Measurements from ENCODE around the gene TMEM156.
"Not testable (repeated sequence)": the region's sequence is repeated elsewhere in the genome, so short reads cannot be mapped to it uniquely, and the experiment has no call there.

The TMEM156 gene

GRCh38 chr4:39043058-39043860 is 11.1 kb upstream of the TMEM156 start:
- no peak for ATAC-seq

GRCh38 chr4:39042366-39042765 is 10.2 kb upstream of the TMEM156 start:
- ATAC-seq = no peak

- ATAC-seq = no peak
These were observed 6.9 kb upstream of the TMEM156 start for GRCh38 chr4:39039108-39039507.

GRCh38 chr4:39037941-39038340 is 5.7 kb upstream of the TMEM156 start:
- ATAC-seq = no peak

- no peak for ATAC-seq
These were observed 5.2 kb upstream of the TMEM156 start for GRCh38 chr4:39037491-39037825.

GRCh38 chr4:39036172-39036571 is 4.0 kb upstream of the TMEM156 start:
- ATAC-seq = no peak

- not testable (repeated sequence) for ATAC-seq
These were observed 604 bp downstream of the TMEM156 start for GRCh38 chr4:39031590-39032020.

GRCh38 chr4:39030725-39031124 is 1.5 kb downstream of the TMEM156 start:
- no peak for ATAC-seq

GRCh38 chr4:39029752-39030694 is 2.2 kb downstream of the TMEM156 start:
- ATAC-seq = peak in 1 of 2 donors; percentile 21

GRCh38 chr4:39026096-39026495 is 6.1 kb downstream of the TMEM156 start:
- ATAC-seq = no peak

- ATAC-seq = no peak
These were observed 6.6 kb downstream of the TMEM156 start for GRCh38 chr4:39025552-39026085.

GRCh38 chr4:39024311-39024865 is 7.8 kb downstream of the TMEM156 start:
- ATAC-seq = no peak

- no peak for ATAC-seq
These were observed 9.2 kb downstream of the TMEM156 start for GRCh38 chr4:39023059-39023458.

GRCh38 chr4:39022241-39022640 is 10.0 kb downstream of the TMEM156 start:
- ATAC-seq = no peak

- ATAC-seq = no peak
These were observed 10.6 kb downstream of the TMEM156 start for GRCh38 chr4:39021631-39022030.

GRCh38 chr4:39020130-39020529 is 12.1 kb downstream of the TMEM156 start:
- no peak for ATAC-seq

GRCh38 chr4:39014028-39014427 is 18.2 kb downstream of the TMEM156 start:
- ATAC-seq = no peak

- no peak for ATAC-seq
These were observed 27.5 kb downstream of the TMEM156 start for GRCh38 chr4:39004758-39005157.

- ATAC-seq = not testable (repeated sequence)
These were observed 30.2 kb downstream of the TMEM156 start for GRCh38 chr4:39002058-39002457.

- no peak for ATAC-seq
These were observed 36.6 kb downstream of the TMEM156 start for GRCh38 chr4:38995660-38996005.

- ATAC-seq = no peak
These were observed 38.1 kb downstream of the TMEM156 start for GRCh38 chr4:38994135-38994534.

- ATAC-seq = no peak
These were observed 38.5 kb downstream of the TMEM156 start for GRCh38 chr4:38993683-38994082.

GRCh38 chr4:38990241-38990640 is 42.0 kb downstream of the TMEM156 start:
- ATAC-seq = no peak
